Activated T-cell treated with anti-CD3 and anti-CD28 coated beads, Interleukin-2, amount 50 U/mL, for 72 hours (primary cell): ENCODE results near the gene HS3ST5. TPM values are rescaled to one million over a fixed set of nuclear protein-coding genes. Genes with fewer than 3 reads are reported as not detected.
"Not testable (repeated sequence)": the region's sequence is repeated elsewhere in the genome, so short reads cannot be mapped to it uniquely, and the experiment has no call there.

ENCODE experiments used
- ATAC-seq, 2 donors: fragments of 150-1000 bp; cut with Tn5 transposase; replicated peaks in 1 of 2; 2 replicates each; pipeline ENCODE4 v1.10.0; 2021; ENCODE audit warnings: moderate library complexity in 2 of 2, mild to moderate bottlenecking in 1 of 2
- DNase-seq, 2 donors: peaks; one replicate each; pipeline ENCODE4 v3.0.0; 2021 to 2022; ENCODE audit warnings: mixed read lengths in 1 of 2
- H3K27ac Mint-ChIP-seq: one replicate; pipeline ENCODE4 v1.8.0; 2022; ENCODE audit warnings: mild to moderate bottlenecking, moderate library complexity, mixed read lengths
- H3K27me3 Mint-ChIP-seq: one replicate; pipeline ENCODE4 v1.8.0; 2022; ENCODE audit warnings: low read depth, mixed read lengths
- H3K36me3 Mint-ChIP-seq, 2 donors: one replicate each; pipeline ENCODE4 v1.8.0; 2022; ENCODE audit warnings: mixed read lengths in 2 of 2, mild to moderate bottlenecking in 1 of 2; ENCODE audit not compliant: insufficient read depth in 2 of 2
- H3K4me1 Mint-ChIP-seq: one replicate; pipeline ENCODE4 v1.8.0; 2022; ENCODE audit warnings: low read depth, mixed read lengths
- H3K4me3 Mint-ChIP-seq, 2 donors: one replicate each; pipeline ENCODE4 v1.8.0; 2022; ENCODE audit warnings: mild to moderate bottlenecking in 2 of 2, mixed read lengths in 2 of 2, moderate library complexity in 2 of 2
- H3K9me3 Mint-ChIP-seq, 2 donors: one replicate each; pipeline ENCODE4 v1.8.0; 2022; ENCODE audit warnings: mixed read lengths in 2 of 2
- total RNA-seq, 2 donors: library from RNA; stranded (reverse); gene quantifications; one replicate each; pipeline ENCODE4 v1.2.3, GENCODE V29; 2022

HS3ST5 gene
- total RNA-seq, 2 donors from 2014 or later = not detected

DNA sequence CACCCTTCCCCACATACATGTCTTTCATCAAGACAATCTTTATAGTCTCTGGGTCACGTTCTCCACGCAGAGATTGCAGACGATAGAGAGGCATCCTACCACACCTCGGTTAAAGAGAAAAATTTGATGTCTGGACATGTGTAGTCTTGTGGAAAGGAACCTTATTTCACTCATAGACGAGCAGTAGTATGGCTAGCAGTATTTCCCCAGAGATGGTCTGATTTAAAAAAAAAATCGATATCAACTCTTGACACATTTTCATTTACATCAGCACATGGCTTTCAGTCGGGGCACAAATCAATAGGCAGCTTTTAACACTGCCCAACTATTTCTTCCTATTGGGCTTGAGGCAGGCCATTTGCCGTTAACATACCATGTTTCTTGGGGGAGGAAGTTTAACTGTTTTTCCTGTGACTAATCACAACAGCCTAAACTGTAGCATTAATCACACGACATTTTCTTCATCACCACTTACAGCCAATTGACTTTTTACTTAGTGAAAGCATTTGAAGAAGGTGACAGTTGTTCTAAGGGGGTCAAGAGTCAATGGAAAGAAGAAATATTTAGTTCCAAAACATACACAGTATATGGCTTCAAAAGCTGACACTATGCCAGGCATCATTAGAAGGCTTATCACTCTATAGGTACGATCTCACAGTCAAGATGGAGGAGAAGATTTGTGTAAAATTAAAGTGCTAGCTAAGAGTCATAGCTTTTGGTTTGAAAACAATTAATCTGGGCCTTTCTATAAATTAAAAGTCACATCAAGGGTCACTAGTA, 242.4 kb downstream of the HS3ST5 start:
- no peak overlapping the region for H3K27ac Mint-ChIP-seq
- peaks cover 9% of the 10 kb centered on the region for H3K27me3 Mint-ChIP-seq
- no peaks in the 10 kb centered on the region for H3K9me3 Mint-ChIP-seq
- H3K36me3 Mint-ChIP-seq = no peaks in the 10 kb centered on the region
- DNase-seq = no peak
- H3K4me3 Mint-ChIP-seq = no peak overlapping the region
- no peaks in the 10 kb centered on the region for H3K4me1 Mint-ChIP-seq
- no peak for ATAC-seq

DNA sequence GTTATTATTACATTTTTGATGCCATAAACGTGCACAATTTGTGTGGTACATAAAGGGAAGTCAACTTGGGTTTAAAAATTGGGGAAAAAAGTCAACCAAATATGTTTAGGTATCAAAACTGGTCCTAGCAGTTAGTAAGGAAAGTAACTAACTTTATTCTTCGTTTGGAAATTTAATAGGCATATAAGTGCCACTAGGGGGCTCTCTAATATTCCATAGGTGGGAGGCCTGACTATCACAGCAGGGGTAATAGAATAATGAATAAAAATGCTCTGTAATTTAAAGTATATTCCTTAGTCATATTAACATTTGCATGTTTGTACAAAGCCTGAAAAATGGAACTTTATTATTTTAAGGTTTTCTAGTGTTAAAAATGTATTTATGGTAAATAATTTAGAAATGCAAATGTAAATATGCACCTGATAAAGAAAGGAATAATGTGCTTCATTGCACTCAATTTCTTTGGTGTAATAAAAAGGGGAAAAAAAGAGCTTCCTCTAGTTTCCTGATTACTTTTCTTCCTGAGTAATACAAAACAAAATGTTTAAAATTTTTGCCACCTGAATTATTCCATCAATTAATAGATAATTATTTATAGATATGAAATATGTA, 246.2 kb downstream of the HS3ST5 start:
- Mint-ChIP-seq H3K27me3 (peaks cover 15% of the 10 kb centered on the region), H3K9me3 (no peaks in the 10 kb centered on the region), H3K4me1 (no peaks in the 10 kb centered on the region), H3K27ac (no peak overlapping the region), H3K4me3 (no peak overlapping the region), H3K36me3 (no peaks in the 10 kb centered on the region)
- no peak for DNase-seq
- ATAC-seq = no peak

GRCh38 chr6:114092943-114093342, 249.9 kb downstream of the HS3ST5 start:
- H3K27me3 Mint-ChIP-seq = peaks cover 13% of the 10 kb centered on the region
- no peaks in the 10 kb centered on the region for H3K36me3 Mint-ChIP-seq
- H3K27ac Mint-ChIP-seq = no peak overlapping the region
- H3K4me3 Mint-ChIP-seq = no peak overlapping the region
- no peaks in the 10 kb centered on the region for H3K4me1 Mint-ChIP-seq
- ATAC-seq = no peak
- H3K9me3 Mint-ChIP-seq = no peaks in the 10 kb centered on the region
- DNase-seq = no peak

- ATAC-seq (no peak), DNase-seq (no peak)
- Mint-ChIP-seq H3K27ac (no peak overlapping the region), H3K27me3 (peaks cover 23% of the 10 kb centered on the region), H3K4me1 (no peaks in the 10 kb centered on the region), H3K36me3 (no peaks in the 10 kb centered on the region), H3K4me3 (no peak overlapping the region), H3K9me3 (no peaks in the 10 kb centered on the region)
Measured at GRCh38 chr6:114090626-114091025, 252.2 kb downstream of the HS3ST5 start.

GRCh38 chr6:114087496-114087895, 255.3 kb downstream of the HS3ST5 start:
- Mint-ChIP-seq H3K36me3 (no peaks in the 10 kb centered on the region), H3K4me3 (no peak overlapping the region), H3K27me3 (peaks cover 22% of the 10 kb centered on the region), H3K27ac (no peak overlapping the region), H3K4me1 (no peaks in the 10 kb centered on the region), H3K9me3 (no peaks in the 10 kb centered on the region)
- ATAC-seq (no peak), DNase-seq (no peak)

GRCh38 chr6:114085211-114085610, 257.6 kb downstream of the HS3ST5 start:
- Mint-ChIP-seq H3K27ac (no peak overlapping the region), H3K4me3 (no peak overlapping the region)

DNA sequence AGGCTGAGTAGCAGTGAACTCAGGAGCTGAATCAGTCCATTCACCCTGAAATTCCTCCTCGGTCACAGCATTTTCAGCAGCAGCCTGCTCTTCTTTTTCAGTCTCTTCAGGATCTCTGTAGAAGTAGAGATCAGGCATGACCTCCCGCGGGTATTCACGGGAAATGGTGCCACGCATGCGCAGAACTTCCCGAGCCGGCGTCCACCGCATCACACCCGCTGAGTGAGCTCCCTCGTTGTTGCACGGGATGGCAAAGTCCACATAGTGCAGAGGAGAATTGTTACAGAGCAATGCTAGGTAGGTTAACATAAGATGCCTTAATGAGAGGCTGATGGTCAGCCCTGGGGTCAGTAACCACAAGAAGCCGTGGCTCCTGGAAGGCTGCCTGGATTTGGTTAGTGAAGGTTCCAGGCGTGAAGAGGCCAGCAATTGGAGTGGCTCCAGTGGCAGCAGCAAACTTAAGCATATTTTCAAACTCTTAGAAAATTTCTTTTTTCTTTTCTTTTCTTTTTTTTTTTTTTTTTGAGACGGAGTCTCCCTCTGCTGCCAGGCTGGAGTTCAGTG, 258.4 kb downstream of the HS3ST5 start:
- H3K27me3 Mint-ChIP-seq = peaks cover 22% of the 10 kb centered on the region
- DNase-seq (no peak), ATAC-seq (no peak)
- H3K9me3 Mint-ChIP-seq = no peaks in the 10 kb centered on the region
- H3K4me1 Mint-ChIP-seq = no peaks in the 10 kb centered on the region
- H3K27ac Mint-ChIP-seq = no peak overlapping the region
- no peak overlapping the region for H3K4me3 Mint-ChIP-seq
- no peaks in the 10 kb centered on the region for H3K36me3 Mint-ChIP-seq

More at GRCh38 chr6:114085211-114085610, 257.6 kb downstream of the HS3ST5 start:
- DNase-seq (no peak), ATAC-seq (no peak)
- Mint-ChIP-seq H3K27me3 (peaks cover 22% of the 10 kb centered on the region), H3K36me3 (no peaks in the 10 kb centered on the region), H3K9me3 (no peaks in the 10 kb centered on the region), H3K4me1 (no peaks in the 10 kb centered on the region)

DNA sequence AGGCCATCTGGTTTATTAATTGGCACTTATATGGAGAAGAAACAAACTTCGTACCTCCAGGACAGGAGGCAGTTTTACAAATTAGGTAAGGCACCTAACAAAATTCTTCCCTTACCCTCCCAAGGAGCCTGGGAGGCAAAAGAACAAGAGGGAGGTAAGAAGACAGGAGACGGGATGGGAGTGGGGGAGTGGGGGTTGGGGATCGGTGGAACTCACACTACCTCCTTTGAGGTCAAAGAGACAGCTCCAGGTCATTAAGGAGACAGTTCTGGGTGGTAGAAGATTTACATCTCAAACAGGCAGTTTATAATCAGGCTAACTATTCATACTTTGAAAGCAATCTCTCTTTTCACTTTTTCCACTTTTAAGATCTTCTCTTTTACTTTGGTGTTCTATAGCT, 259.6 kb downstream of the HS3ST5 start:
- DNase-seq (no peak), ATAC-seq (no peak)
- Mint-ChIP-seq H3K27me3 (peaks cover 16% of the 10 kb centered on the region), H3K4me1 (no peaks in the 10 kb centered on the region), H3K9me3 (no peaks in the 10 kb centered on the region), H3K36me3 (no peaks in the 10 kb centered on the region), H3K27ac (no peak overlapping the region), H3K4me3 (no peak overlapping the region)

DNA sequence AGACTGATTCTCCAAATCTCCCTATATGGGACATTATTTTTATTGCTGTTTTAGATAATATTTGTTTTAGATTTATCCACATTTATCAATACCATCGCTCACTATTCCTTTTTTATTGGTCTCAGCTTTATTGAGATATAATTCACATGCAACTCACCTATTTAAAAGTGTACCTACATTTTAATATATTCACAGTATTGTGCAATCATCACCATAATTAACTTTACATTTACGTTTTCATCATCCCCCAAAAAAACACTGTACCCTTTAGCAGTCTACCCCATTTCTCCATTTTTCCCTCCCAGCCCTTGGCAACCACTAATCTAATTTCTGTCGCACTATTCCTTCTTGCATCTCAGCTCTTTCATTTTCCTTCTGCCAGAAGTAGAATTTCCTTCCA, 261.1 kb downstream of the HS3ST5 start:
- ATAC-seq (no peak), DNase-seq (no peak)
- H3K27me3 Mint-ChIP-seq = peaks cover 8% of the 10 kb centered on the region
- H3K27ac Mint-ChIP-seq = no peak overlapping the region
- H3K4me3 Mint-ChIP-seq = no peak overlapping the region
- no peaks in the 10 kb centered on the region for H3K36me3 Mint-ChIP-seq
- H3K9me3 Mint-ChIP-seq = no peaks in the 10 kb centered on the region
- H3K4me1 Mint-ChIP-seq = no peaks in the 10 kb centered on the region

GRCh38 chr6:114080891-114081510, 261.8 kb downstream of the HS3ST5 start:
- H3K4me1 Mint-ChIP-seq = no peaks in the 10 kb centered on the region
- no peaks in the 10 kb centered on the region for H3K36me3 Mint-ChIP-seq
- DNase-seq = no peak
- H3K27ac Mint-ChIP-seq = no peak overlapping the region
- ATAC-seq = no peak
- no peaks in the 10 kb centered on the region for H3K9me3 Mint-ChIP-seq
- no peak overlapping the region for H3K4me3 Mint-ChIP-seq
- peaks cover 5% of the 10 kb centered on the region for H3K27me3 Mint-ChIP-seq

- DNase-seq, ATAC-seq, H3K27ac Mint-ChIP-seq, H3K36me3 Mint-ChIP-seq, H3K4me3 Mint-ChIP-seq, H3K4me1 Mint-ChIP-seq, H3K27me3 Mint-ChIP-seq, H3K9me3 Mint-ChIP-seq: not testable (repeated sequence)
Measured at GRCh38 chr6:114080410-114080809, 262.4 kb downstream of the HS3ST5 start.

DNA sequence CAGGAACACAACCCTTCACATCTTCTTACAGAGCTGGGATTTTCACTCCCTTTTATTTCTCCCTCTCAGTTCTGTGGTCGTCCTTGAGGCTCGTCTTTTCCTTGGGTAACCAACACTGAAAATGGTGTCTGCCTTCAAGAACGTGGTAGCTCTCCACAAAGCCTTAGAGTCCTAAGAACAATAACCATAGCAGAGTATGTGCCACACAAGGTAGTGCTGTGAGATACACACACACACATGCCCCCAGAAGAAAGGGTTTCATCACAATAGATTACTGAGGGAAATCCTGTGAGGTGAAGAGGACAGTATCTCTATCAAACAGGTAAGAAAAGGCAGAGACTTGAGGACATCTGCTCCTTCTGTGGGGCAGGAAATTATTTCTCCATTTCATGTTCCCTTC, 267.0 kb downstream of the HS3ST5 start:
- Mint-ChIP-seq H3K4me1 (no peaks in the 10 kb centered on the region), H3K36me3 (peaks cover 0 to 2% of the 10 kb centered on the region in 2 donors), H3K4me3 (no peak overlapping the region), H3K27ac (no peak overlapping the region), H3K9me3 (peaks cover 0 to 5% of the 10 kb centered on the region in 2 donors), H3K27me3 (peaks cover 8% of the 10 kb centered on the region)
- DNase-seq (no peak), ATAC-seq (no peak)

GRCh38 chr6:114075300-114075699, 267.5 kb downstream of the HS3ST5 start:
- ATAC-seq (no peak), DNase-seq (no peak)
- no peak overlapping the region for H3K27ac Mint-ChIP-seq
- no peak overlapping the region for H3K4me3 Mint-ChIP-seq
- peaks cover 12% of the 10 kb centered on the region for H3K27me3 Mint-ChIP-seq
- peaks cover 0 to 2% of the 10 kb centered on the region in 2 donors for H3K36me3 Mint-ChIP-seq
- H3K4me1 Mint-ChIP-seq = no peaks in the 10 kb centered on the region
- H3K9me3 Mint-ChIP-seq = peaks cover 0 to 7% of the 10 kb centered on the region in 2 donors
